Stimulated activated CD4-positive, alpha-beta T cell treated with anti-CD3 and anti-CD28 coated beads, Interleukin-15, amount 100 ng/mL, for 48 hours (primary cell): ENCODE data around the gene NRARP.

Source experiments
- DNase-seq, 2 donors: peaks; one replicate each; pipeline ENCODE4 v3.0.0-alpha.2; 2020; ENCODE audit warnings: low read depth in 2 of 2

The NRARP gene

GRCh38 chr9:137298401-137299202 lies 3.5 kb downstream of the NRARP start:
- no peak for DNase-seq

GRCh38 chr9:137297966-137298365 lies 4.1 kb downstream of the NRARP start:
- DNase-seq: no peak

DNA sequence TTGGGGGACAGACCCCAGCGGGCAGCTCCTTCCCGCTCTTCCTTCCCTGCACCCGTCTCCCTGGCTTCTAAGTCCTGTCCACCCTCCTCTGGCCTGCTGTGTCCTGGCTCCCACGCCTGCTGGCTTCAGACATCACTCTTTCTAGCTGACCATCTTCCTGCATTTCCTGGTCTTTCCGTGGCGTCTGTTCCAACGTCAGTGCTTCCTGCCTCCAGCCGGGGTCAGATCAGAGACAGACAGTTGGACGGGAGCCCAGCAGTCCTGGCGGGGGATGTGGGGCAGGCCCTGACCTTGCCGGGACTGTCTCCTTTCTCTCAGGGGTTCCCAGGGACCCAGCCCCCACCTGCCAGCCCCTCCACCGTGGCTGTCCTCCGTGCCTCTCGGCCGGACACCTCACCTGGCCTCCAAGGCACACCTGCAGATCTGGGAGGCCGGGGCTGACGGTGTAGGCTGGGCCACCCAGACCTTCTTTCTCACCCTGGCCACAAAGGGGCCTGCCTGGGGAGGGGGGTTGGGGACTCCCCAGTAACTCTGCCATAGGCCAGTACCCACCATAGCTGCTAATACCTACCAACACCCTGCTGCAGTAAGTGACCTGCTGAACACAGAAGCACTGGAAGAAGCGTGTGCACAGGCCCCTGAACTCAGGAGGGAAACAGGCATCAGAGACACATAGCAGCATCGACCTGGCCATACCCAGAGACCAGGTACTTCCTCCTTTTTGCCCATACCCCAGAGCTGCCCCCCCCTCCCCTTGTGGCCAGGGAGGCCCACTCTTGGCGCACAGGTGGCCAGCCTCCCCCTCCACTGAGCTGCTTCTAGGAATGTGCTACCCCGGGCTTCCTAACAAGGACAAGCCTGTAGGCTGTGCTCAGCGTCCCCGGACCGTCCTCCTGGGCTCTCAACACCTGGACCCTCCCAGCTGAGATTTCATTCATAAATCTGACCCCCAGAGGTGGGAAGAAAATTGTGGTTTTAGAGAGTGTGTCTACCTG lies 5.1 kb downstream of the NRARP start:
- DNase-seq: no peak

GRCh38 chr9:137295849-137296669 lies 6.0 kb downstream of the NRARP start:
- DNase-seq: no peak

- no peak for DNase-seq
Observed at GRCh38 chr9:137295238-137295811, 6.7 kb downstream of the NRARP start.

DNA sequence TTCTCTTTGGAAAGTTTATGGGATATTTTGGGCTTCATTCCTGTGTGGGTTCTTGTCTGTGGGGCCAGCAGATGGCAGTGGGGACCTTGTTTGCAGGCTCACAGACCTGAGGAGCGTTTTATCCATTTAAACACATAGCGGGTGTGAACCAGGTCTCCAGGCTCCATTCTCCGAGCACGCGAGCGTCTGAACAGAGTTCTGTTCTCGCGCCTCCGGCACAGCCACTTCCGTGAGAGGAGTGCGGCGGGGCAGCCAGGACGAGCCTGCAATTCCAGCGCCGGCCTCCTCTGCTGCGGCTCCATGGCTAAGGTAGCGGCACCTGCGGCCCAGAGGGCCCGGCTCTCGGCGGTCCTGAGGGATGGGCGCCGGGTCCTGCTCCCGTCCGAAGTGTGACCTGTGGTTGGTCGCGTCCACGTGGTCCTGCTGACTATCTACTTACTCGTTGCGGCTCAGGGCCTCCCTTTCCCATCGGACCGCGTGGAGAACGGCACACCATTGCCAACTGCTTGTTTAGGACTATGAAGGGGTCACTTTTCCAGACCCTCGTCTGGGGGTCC lies 7.3 kb downstream of the NRARP start:
- DNase-seq: no peak

DNA sequence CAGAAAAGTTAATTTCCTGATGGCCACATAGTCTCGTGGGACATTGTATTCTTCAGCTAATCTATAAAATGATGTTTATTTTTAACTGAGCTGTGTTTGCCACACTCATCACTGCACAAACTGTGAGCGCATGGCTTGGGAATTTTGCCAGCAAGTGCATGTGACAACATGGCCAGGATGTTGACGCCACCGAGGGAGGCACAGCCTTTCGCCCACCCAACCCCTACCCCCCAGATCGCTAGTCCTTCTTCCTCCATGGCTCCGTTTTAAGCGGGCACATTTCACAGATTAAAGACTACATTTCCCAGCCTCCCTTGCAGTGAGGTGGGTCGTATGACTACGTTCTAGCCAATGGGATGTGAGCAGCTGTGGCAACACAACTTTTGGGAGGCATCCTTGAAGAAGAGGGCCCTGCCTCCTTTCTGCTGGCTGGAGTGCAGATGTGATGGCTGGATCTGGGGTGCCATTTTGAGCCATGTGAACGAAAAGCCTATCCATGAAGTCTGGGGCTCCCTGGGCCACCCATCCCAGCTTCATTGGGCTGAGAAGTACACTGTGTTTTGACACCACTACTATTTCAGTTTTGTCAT lies 7.9 kb downstream of the NRARP start:
- no peak for DNase-seq

DNA sequence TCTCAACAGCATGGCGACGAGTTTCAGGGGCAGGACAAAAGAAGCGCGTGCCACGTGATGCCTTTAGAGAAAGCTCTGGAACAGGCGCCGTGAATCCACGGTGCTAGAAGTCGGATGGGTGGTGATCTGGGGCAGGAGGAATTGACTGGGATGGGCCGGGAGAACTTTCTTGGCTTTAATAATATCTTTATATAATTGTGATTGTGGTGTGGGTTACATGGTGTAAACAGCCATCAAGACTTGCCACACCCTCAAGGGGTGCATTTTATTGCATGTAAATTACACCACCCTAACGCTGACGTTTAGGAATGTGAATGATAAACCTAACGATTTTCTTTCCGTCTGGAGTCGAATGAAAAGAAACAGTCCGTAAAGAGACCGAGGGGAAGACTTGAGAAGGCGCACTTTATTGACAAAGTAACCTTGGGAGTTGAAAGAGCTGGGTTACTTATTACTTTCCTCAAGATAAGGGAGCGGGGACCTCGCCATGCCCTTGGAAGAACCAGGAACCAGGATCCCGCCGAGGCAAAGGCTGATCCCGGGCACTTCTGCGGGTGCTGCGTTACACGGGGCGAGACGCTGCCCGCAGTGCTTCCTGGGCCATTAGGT lies 8.5 kb downstream of the NRARP start:
- DNase-seq: no peak

DNA sequence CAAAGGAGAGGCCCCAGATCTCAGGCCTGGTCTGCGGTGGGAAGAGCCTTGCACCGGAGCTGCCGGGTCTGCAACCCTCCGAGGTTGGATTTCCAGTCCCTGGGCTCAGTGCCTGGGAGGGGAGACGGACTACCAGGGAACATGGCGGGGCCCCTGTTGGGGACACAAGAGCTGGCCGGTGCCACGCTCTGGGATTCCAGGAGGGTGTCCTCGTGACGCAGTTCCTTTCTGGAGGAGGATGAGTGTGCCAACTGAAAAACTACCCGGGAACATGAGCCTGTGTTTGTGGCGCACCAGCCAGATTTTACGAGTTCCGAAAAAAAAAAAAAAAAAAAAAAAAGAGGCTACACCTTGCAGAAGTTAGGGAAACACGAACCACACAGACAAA lies 9.0 kb downstream of the NRARP start:
- no peak for DNase-seq

DNA sequence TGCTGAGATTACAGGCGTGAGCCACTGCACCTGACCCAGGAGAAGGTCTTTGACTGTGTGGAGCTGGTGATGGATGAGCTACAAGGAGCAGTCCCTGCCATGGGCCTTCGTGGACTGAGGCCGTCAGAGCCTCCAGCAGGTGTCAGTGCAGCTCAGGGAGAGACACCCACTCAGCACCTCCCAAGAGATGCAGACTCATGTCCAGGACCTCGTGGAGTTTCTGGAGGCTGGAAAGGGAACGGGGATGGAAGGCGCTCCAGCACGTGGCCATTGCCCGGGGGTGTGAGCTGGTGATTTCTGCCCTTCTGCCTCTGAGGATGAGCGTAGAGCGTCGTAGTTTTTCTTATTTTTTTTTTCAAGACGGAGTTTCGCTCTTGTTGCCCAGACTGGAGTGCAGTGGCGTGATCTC lies 15.1 kb downstream of the NRARP start:
- DNase-seq: no peak

DNA sequence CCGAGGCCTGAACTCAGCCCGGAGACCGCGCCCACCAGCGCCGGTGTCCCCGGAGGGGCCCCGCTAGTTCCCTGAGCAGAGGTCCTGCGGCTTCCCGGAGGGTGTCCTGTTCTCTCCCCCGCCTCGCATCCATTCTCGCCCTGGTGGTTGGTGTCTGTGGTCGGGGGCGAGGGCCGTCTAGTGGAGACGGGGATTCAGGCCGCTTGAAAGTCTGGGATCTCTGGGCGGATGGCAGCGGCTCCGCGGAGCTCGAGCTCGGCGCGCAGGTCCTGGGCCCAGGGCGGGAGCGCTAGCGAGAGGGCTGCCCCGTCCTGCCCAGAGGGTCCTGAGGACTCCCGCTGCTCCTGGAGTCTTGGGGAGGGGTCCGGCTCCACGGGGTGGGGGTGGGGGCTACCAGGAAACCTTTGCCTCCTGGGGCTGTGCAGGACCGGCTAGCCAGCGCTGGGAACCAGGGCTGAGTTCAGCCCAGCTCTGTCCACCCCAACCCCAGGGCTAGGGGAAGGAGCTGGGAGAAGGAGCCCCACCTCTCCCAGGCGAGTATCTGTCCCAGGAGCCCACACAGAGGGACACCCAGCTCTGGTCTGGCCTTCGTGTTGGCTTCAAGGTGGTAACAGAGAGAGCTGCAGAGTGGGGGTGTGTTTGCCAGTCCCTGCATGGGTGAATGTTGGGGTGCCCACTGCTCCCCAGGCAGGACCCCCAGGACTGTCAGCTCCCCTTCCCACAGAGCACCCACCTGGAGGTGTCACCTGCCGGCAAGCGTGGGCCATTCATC lies 20.5 kb downstream of the NRARP start:
- DNase-seq: no peak

DNA sequence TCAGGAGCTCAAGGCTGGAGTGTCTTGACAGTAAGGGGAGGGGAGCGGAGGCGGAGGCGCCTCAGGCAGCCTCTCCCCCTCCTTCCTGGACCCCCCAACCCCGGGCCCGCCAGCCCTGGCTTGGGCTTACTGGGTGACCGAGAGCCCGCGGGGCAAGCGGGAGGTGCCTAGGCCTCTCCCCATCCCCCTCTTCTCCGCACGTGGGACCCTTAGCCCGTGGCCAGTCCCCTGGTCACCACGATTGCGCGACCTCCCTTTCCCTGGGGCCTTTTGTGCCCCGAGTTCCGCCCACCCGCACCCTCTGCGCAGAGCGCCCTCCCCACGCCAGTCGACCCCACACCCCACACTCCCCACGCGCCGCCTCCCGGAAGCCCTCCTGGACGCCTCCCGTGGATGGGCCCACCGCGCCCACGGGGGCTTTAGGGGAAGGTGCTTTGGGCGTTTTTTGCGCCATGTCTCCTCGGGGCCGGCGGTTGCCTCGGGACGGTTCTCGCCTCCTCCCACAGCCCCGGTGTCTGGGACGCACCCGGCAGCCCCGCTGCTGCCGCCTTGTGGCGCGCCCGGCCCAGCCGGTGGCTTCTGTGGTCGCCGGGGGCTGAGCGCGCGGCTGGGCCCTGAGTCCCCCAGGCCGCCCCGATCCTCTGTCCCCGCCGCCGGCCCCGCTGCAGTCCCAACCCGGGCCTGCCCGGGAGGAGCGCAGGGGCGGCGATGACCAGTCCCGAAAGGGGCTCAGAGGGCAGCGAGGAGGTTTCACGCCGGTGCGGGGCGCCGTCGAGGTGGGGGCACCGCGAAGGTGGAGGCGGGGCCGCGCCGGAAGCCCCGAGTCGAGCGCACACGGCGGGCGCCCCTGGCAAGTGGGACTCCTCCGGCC lies 21.4 kb downstream of the NRARP start:
- DNase-seq: no peak

- DNase-seq: no peak
Observed at GRCh38 chr9:137279741-137280473, 22.2 kb downstream of the NRARP start.

GRCh38 chr9:137278721-137279711 lies 23.1 kb downstream of the NRARP start:
- DNase-seq: no peak

DNA sequence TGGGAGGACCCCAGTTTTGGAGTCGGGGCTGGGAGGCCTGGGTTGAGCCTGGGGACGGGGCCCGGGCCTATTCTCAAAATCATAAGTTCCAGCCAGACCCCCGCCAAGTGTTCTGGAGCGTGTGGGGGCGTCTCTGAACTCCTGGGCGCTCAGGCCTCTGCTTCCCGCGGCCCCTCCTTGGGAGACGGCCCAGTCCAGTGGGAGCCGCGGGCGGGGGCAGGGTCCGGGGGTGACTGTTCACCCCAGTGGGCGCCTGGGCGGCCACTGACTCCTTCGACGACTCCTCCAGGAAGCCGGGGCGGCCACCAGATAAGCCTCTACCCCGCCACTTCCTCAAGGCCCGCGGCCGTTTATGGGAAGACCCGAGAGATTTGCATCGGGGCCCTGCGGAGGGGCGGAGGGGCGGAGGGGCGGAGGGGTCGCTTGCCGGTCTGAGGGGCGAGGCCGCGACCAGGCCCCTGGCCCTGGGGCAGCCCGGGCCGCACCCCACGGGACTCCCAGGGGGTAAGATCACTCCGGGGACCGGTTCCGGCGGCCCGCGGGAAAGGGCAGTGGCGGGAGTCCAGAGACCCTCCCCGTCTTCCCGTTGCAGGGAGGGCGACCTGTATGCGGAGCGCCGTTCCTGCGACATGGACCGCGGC lies 23.9 kb downstream of the NRARP start:
- DNase-seq: no peak
